CD4-positive, alpha-beta T cell treated with Interleukin-4 for 4 hours (primary cell): Measurements from ENCODE around the gene N4BP2L1.
A peak's percentile ranks its signal among the peaks of the same experiment; 100 is the strongest.

Source experiments
- DNase-seq: peaks from one replicate; pipeline ENCODE4 v3.0.0-alpha.2; 2020

The N4BP2L1 gene

DNA sequence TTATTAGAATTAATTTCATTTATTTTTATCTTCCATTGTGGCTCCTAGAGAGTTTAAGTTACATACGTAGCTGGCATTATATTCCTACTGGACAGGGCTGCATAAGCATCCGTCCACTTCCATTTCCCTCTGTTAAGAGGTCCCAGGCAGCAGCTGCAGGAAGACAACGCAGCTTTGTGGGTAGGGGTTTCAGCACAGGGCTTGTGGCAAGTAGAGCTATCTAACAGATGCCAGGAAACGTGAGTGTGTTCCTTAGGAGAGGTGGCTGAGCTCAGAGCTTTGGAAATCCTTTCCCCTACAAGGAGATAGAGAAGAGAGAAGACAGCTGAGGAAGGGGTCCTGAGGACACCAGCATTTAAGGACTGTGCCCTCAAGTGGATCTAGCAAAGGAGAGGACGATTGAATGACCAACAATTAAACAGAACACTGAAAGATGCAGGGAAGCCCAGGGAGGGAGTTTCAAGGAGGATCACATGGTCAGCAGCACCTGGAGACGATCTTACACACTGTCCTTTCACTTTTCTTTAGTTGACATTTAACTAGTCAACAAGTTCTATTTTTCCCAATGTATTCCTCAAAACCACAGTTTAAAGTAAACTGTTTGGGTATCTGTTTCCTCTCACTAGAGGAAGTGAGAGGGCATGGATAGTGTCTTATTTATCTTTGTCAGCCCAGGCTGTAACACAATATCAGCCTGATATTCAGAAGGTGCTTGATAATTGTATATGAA is 2.3 kb upstream of the N4BP2L1 start:
- no peak for DNase-seq

DNA sequence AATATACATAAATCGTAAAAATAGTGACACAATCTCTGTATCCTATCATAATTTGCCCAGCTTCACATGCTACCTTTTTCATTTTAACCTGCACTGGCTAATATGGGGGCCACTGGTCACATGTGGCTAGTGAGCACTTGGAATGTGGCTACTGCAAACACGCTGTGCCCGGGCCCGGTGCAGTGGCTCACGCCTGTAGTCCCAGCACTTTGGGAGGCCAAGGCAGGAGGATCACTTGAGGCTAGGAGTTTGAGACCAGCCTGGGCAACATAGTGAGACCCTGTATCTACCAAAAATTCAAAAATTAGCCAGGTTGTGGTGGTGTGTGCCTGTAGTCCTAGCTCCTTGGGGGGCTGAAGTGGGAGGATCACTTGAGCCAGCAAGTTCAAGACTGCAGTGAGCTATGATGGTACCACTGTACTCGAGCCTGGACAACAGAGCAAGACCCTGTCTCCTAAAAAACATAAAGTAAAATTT is 1.5 kb upstream of the N4BP2L1 start:
- no peak for DNase-seq

DNA sequence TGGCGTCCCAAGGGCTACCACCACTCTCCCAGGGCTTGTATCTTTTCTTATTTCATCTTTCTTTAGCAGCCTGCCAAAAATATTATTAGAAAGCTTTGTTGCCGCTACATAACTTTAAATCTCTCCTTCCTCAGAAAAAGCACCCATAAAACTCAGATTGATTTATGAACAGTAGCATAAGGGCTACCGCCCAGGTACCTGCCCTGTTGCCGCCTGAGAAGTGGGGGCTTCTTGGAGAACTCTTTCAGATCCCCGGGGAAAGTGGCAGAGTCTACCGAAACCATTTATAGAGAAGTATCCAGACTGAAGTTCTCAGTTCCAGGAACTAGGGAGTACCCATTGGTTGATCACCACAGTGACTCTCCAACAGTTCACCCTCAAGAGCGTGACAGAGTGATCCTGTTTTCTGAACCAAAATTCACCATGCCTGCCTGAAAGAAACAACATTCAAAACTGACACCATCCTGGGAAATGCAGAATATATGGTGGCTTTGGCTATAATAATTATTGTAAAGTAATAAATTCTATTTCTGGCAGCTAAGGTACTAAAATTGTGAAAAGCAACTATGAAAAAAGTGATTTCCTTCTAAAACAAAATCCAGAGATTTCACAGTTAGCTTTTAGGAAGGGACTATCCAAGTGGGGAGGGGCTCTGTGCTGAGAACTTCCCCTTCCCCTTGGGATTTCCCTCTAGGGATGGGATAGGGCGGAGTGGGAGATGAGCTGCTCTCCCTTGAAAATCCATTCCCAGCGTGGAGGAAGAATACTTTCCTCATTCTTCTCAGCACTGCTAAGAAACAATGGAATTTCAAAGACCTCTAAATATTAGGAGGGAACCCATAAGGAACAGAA is 877 bp upstream of the N4BP2L1 start:
- DNase-seq = peak; percentile 24

DNA sequence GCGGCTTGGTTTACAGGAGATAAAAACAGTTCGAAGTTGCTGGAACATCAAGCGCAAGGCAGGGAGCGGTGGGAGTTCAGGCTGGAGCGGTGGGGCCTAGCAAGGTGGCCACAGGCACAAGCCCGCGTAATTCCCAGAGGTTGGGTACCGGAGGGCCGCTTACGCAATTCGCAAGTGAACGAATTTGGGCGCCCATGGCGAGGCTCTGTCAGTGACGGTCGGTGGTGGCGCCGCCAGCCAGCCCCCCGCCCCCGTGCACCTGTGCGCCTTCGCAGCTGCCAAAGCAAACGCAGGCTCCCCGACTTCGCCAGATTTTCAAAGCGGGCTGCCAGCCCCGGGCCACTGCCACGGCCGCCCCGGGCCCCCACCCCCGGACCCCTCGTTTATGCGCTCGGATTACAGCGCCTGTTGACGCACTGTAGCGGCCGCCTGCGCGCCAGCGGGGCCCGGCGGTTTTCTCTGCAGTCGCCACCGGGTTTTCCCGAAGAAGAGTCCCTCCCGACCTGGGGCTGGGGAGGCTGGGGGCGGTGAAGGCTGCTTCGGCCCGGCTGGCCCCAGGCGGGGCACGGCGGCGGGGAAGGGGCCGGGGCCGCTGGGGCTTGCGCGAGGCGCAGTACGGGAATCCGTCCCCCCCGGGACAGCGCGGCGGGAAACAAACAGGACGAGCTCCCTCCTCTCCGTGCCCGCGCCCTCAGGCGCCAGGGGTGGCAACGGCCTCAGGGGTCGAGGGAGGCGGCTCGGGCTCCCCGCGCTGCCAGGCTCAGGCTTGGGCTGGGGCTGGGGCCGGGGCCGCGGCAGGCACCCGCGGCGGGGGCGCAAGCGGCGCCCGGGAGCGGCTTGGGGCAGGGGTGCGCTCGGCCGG is 709 bp downstream of the N4BP2L1 start:
- DNase-seq = peak; percentile 44

DNA sequence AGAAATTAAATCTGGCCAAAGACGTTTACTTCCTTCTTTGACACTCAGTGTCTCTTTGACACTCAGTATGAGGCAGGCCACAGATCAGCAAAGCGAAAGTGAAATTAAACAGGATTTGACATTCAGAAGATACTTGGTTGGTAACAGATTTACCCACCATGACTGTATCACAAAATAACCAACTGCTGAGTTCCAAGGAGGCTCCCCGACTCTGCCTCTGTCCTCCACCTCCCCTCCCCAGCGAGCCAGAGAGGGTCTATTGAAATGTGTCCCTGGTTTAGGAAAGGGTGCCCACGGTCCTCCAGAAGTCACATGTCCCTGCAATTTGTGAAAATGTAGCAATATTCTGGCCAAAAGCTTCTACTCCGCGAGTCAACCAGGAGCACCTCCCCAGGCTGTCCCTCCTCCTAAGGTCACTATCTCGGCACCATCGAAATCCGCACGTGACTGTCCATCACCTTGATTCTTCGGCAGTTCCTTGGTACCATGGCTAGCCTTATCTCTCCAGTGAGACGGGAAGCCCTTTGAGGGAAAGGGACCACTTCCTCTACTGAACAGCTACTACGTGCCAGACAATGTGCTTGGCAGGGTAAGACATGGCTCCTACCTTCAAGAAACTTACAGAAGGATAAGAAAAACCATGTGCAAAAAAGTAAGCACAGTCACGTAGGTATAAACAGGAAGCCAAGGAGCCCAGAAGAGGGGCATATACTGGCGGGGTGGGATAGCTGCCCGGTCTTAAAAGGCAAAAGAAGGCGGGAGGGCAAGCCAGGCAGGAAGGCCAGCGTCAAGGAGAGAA is 1.5 kb downstream of the N4BP2L1 start:
- peak; percentile 80 for DNase-seq

DNA sequence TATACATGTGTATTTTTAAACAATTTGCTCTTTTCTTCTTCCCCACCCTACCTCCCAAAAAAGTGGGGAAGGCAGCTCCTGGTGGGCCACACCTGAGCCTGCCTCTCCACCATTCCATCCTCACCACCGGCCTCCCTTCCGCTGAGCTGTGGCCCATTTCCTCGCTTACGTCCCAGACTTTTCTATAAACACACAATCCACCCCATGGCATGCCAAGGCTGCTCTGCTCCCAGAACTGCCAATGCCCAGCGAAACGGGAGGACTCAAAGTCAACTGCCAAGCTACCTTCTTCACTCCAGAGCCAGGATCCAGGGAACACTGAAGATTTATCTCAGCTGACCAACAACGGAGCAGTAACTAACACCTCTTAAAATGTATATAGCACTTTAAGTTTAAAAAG is 2.8 kb downstream of the N4BP2L1 start:
- no peak for DNase-seq

DNA sequence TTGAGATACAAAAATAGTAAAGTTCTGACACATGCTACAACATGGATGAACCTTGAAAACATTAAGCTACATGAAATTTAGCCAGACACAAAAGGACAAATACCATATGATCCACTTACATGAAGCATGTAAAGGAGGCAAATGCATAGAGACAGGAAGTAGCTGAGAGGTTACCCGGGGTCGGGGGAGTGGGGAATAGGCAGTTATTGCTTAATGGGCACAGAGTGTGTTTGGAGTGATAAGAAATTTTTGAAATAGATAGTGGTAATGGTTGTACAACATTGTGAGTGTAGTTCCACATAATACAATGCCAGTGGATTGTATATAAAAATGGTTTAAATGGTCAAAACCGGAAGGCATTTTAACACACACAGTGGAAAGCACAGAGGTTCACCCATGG is 4.3 kb downstream of the N4BP2L1 start:
- DNase-seq = no peak

DNA sequence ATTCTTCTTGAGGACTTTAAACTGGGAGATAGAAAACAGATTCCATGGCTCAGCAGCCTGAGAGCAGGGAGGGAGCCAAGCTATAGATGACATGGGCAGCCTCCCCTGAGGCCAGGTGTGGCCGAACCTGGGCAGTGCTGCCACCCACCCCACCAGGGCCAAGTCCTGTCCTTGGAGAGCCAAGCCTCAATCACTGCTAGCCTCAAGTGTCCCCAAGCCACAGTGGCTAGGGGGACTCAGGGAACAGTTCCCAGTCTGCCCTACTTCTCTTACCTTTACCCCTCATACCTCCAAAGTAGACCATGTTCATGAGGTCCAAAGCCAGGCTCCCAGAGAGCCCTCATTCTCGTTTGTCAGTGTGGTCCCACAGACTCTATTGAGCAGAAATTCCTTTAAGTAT is 8.1 kb downstream of the N4BP2L1 start:
- DNase-seq = no peak

DNA sequence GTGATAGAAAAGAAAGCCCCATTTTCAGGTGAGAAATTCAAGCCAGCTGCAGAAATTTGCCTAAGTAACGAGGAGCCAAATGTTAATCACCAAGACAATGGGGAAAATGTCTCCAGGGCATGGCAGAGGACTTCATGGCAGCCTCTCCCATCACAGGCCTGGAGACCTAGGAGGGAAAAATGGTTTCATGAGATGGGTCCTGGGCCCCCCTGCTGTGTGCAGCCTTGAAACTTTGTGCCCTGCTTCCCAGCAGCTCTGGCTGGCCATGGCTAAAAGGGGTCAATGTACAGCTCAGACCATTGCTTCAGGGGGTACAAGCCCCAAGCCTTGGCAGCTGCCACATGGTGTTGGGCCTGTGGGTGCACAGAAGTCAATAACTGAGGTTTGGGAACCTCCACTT is 9.9 kb downstream of the N4BP2L1 start:
- no peak for DNase-seq

DNA sequence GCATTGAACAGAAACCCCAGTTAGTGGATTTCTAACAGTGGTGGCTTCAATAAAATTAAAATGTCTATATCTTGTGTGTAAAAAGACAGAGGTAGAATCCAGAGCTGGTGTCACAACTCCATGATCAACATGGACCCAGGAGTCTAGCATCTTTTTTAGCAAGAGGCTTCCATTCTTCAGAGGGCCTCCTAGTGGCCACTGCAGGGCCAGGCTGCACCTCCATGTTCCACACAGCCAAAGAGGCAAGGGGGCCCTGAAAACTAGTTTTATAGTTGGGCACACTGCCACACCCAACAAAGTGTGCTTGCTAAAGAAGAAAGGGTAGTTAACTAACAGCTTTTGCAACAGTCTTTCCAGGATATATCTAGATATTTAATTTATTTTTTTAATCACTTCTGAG is 12.9 kb downstream of the N4BP2L1 start:
- peak; percentile 13 for DNase-seq

DNA sequence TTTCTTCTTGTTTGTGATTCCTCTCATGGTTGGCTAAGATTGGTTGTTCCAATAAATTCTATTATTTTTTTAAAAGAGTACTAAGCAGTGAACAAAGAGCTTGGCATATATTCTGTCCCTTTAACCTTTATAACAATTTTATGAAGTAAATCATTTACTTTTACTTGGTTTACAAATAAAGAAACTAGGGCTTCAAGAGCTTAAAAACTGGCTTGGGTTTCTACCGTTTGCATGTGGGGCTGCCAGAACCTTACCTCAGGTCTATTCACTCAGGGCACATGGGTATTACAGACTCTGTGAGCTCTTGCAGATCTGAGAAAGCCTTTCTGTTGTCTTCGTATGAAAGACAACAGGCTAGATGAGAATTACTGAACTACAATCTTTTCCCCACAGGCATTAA is 13.3 kb downstream of the N4BP2L1 start:
- no peak for DNase-seq

DNA sequence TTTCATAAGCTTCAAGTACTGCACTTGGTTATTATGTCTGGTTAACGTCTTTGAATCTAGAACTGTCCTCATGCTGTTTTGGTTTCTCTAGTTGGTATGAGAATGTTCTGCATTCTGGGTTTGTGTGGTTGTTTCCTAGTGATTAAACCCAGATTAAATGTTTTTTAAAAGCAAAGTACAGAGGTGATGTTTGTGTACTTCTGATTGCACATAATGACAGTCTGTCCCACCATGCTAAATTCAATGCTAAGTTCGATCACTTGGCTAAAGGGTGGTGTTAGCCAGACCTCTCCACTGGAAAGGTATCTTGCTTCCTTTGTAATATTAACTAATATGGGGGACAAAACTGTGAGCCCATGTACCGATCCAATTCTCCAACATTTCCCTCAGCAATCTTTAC is 14.6 kb downstream of the N4BP2L1 start:
- DNase-seq = no peak

DNA sequence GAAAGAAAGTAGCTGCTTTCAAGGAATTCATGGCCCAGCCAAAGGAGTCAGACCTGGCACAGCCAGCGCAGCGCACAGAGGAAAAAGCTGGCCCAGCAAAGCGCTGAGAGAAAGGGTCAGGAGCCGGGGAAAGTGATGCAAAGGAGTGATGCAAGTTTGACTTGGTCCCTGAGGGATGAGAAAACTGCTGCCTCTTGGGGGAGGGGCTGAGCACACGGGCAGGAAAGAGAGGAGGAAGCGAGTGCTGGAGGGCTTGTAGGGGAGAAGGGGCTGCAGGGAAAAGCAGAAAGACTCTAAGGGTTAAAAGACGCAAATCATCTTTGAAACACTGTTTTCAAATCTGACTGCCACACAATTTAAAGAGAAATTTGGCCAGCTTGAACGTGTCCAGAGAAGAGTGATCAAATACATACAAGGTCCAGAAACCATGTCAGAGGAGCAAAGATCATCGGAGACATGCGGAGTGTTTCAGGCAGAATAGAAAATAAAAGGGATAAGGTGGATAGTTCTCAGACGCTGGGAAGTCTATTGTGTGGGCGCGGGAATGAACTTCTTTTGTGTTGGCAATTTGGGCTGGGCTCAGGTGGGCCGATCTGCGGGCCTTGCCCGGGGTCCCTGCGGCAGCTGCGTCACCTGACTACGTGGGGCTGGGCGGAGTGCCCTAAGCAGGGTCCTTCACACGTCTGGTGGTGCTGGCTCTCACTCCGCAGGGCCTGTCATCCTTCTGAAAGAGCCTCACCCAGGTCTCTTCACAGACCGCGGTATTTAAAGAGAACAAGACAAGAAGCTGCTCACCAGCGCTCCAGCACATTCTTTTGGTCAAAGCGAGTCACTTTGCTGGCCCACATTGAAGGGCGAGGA is 18.1 kb downstream of the N4BP2L1 start:
- DNase-seq = no peak

DNA sequence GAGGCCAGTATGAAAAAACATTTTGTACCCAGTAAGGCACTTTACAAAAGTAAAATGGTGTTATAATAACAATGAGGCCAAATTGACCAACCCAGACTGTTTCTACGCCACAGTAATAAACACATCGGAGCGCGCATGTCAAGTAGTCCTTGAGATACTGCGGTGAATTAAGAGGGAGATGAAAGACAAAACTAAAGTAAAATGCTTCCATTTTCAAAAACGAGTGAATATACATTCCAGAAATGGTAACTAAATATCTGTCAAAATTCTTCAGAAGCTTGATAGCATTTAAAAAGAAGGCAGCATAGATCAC is 19.0 kb downstream of the N4BP2L1 start:
- DNase-seq = no peak

DNA sequence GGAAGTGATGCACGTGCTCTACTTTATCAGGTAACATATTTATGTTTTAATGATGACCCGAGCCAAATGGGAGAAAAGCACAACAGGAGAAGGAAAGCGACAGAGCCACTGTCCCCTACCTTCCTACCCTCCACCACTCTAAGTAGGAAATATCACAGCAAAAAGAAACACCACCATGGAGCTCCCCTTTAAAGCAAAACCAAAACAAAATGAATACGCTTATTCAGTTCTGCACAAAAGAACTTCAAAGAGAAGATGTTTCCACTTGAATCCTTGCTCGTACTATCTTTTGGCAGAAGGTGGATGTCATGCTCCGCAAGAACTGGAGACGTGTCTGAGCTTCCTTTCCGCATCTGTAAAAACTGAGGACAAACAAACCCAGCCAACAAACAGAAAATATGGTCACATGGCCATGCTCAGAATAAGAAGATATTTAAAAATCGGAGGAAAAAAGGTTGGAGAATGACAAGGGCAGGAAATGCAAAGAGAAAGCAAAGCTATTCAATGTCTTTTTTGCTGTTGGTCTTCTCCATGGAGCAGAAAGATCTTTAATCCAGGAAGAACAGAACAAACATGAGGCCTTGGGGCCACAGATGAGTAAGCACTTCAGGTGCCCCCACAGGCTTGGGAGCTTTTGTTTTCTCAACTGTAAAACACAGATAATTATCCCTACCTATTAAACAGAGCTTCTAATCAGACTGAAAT is 19.5 kb downstream of the N4BP2L1 start:
- DNase-seq = no peak

DNA sequence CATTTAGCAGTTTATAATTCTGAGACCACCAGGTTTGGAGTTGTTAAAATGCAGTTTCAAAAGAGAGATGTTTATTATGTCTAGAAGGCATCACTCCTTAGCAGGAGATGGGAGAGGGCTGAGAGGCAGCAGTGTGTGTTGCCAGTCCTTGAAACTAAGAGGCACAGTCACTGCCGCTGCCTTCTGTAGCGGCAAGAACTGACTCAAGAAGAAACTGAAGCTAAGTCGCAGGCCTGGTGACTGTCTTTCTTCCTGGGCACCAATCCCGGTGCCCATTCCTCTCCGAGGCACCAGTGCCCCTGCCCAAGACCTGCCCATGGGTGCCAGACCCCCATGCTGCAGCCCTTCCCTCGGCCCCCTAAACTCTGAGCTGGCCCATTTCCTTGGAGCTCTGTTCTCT is 20.1 kb downstream of the N4BP2L1 start:
- no peak for DNase-seq

DNA sequence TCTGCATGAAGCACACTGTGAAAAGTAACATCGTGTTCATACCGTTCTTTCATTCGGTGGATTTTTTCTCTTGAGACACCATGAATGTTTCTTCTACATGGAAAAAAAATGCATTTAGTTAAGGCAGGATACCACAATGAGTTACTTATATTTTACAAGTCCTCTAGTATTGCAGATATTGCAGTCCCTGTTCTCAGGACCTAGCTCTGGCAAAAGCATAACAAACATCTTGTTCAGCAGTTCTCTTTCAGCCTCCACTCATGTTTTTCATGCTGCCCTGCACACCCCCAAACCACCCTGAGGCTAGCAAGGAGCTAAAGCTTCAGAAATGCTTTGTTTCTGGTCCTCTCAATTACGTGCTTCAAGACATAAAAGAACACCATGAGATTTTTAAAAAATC is 24.8 kb downstream of the N4BP2L1 start:
- DNase-seq = no peak

DNA sequence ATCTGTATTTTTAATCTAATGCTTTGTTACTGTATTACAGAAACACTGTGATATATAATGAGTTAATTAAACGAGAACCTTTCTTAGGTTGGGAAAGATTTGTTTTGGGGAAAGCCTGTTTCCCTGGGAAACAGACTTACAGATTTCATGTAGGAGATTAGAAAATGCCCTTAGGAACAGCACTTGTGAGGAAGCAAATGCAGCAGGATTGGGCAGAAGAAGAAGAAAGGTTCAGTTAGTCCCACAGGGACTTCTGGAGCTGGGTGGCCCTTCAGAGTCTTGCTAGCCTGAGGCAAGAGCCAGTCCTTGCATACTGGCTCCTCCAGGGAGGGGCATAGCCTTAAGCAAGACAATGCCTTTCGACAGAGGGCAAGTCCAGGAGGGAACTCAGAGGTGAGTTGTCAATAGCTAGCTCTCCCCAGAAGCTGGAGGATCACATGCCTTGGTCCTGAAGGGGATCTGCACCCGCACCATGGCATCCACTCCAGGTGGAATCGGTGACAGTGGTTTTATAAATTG is 36.8 kb downstream of the N4BP2L1 start:
- no peak for DNase-seq

DNA sequence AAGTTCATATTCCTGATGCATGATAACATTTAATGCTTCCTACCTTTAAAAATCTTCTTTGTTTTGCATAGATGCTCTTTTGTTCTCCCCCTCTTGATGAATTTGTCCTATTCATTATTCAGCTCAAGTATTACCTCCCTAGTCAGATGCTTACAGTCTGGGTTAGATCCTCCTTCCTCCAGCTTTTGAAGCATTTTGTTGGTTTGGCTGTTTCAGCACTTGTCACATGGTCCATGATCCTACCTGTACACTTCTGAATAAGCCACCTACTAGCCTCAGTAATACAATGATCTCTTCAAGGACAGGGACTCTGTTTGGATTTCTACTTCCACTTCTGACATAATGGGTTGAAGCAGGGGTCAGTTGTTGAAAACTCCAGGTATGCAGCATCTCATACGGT is 37.4 kb downstream of the N4BP2L1 start:
- DNase-seq = no peak

DNA sequence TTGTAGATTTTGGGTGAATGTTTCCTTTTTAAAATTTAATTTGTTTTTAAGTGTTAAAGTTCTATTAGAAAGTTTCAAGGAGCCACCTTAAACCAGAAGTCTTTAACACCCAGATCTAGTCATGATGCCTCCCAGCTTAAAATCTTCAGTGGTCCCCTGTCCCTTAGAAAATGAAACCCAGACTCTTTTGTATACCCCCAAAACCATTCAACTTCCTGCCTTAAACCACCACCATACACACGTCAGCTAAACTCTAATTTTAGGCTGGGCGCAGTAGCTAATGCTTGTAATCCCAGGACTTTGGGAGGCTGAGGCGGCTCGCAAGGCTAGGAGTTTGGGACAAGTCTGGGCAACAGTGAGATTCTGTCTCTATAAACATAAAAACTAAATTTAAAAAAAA is 37.9 kb downstream of the N4BP2L1 start:
- peak; percentile 29 for DNase-seq

DNA sequence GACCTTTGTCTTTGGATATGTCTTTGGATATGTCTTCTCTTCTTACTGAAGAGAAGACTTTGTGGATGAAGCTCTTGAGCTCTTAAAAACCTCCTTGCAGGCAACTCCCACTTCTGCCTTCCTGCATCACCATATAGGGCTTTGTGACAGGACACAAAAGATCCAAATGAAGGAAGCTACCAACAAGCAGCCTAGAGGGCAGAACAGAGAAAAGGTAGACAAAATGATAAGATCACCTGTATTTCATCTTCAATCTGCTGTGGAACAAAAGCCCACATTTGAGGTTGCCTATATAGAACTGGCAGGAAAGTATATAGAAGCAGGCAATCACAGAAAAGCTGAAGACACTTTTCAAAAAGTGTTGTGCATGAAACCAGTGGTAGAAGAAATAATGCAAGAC is 42.5 kb downstream of the N4BP2L1 start:
- DNase-seq = no peak
